ENCODE results near the gene TRPM1.

DNA sequence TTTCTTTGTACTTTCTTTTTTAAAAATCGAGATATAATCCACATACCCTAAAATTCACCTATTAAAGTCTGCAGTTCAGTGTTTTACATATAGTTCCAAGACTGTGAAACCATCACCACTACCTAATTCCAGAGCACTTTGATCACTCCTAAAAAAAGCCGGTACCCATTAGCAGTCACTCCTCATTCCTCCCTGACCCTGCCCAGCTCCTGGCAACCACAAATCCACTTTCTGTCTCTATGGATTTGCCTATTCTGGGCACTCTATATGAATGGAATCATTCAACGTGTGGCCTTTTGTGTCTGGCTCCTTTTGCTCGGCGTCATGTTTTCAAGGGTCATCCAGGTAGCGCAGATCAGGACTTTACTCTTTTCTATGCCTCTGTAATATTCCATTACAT, 17.3 kb downstream of the TRPM1 start:
- TF ChIP-seq, protein P1, sequence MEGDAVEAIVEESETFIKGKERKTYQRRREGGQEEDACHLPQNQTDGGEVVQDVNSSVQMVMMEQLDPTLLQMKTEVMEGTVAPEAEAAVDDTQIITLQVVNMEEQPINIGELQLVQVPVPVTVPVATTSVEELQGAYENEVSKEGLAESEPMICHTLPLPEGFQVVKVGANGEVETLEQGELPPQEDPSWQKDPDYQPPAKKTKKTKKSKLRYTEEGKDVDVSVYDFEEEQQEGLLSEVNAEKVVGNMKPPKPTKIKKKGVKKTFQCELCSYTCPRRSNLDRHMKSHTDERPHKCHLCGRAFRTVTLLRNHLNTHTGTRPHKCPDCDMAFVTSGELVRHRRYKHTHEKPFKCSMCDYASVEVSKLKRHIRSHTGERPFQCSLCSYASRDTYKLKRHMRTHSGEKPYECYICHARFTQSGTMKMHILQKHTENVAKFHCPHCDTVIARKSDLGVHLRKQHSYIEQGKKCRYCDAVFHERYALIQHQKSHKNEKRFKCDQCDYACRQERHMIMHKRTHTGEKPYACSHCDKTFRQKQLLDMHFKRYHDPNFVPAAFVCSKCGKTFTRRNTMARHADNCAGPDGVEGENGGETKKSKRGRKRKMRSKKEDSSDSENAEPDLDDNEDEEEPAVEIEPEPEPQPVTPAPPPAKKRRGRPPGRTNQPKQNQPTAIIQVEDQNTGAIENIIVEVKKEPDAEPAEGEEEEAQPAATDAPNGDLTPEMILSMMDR (IDR thresholded peaks at IDR 0.05; ENCODE audit: low read length), result no peak
- TF ChIP-seq EZH2 (optimal IDR thresholded peaks at IDR 0.05; ENCODE audit: low read depth, low read length), result no peak
